ENCODE data around the gene CYP4B1.

GRCh38 chr1:46815133-46815532 lies 16.3 kb downstream of the CYP4B1 start:
- TF ChIP-seq CTCF (conservative IDR thresholded peaks at IDR 0.05), result no peak
- TF ChIP-seq EZH2 (IDR thresholded peaks at IDR 0.05; ENCODE audit: low read depth), result no peak

All from PC-9 (cell line).